Measurements from ENCODE around the gene CEACAM8. TPM values are rescaled to one million over a fixed set of nuclear protein-coding genes. Genes with fewer than 3 reads are reported as not detected.

CEACAM8 gene
- total and polyA plus RNA-seq, 2 donors (not counting 1 experiment from before 2014, with no cell fraction given): not detected

GRCh38 chr19:42635233-42635539, 40.5 kb upstream of the CEACAM8 start:
- no peaks in the 10 kb centered on the region for H3K9me3 Mint-ChIP-seq (ENCODE audit: insufficient read depth)

More at GRCh38 chr19:42635233-42635539, 40.5 kb upstream of the CEACAM8 start:
- CTCF ChIA-PET: interaction anchor here (0.8 to 2.1 kb wide), 4 partner anchors 9 to 69 kb away, joined by 3 to 5 read pairs (median 3); no protein-coding TSS in a partner anchor
- POLR2A ChIA-PET: no interaction called here
- ATAC-seq (ENCODE audit: low read depth) (no peak), DNase-seq (no peak)
- no peak overlapping the region for H3K27ac ChIP-seq (ENCODE audit: low read length in 2 of 2)
- TF ChIP-seq CTCF (IDR thresholded peaks at IDR 0.05): peak; percentile 42
- TF ChIP-seq EZH2 (IDR thresholded peaks at IDR 0.05; ENCODE audit: borderline replicate concordance, insufficient read depth, low read depth, low read length, poor library complexity, severe bottlenecking): no peak
- H3K36me3 ChIP-seq (replicated peaks in 1 of 2; ENCODE audit: control extremely low read depth in 1 of 2, control insufficient read depth in 1 of 2, extremely low read depth in 1 of 2, insufficient read depth in 2 of 2, low read length in 1 of 2): no peaks in the 10 kb centered on the region
- no peak overlapping the region for H3K4me3 ChIP-seq (ENCODE audit: control extremely low read depth in 1 of 5, extremely low read depth in 1 of 5, insufficient read depth in 1 of 5, low read depth in 2 of 5, low read length in 4 of 5)
- H2AFZ ChIP-seq (ENCODE audit: insufficient read depth, low read depth, low read length, poor library complexity, severe bottlenecking): no peak overlapping the region
- no peaks in the 10 kb centered on the region for H3K4me1 ChIP-seq (ENCODE audit: control insufficient read depth in 2 of 2, insufficient read depth in 2 of 2, low read length in 2 of 2)
- H3K4me3 Mint-ChIP-seq: no peak overlapping the region
- no peaks in the 10 kb centered on the region for H3K79me2 ChIP-seq (ENCODE audit: control insufficient read depth, insufficient read depth, low read length)
- H3K27ac Mint-ChIP-seq: no peak overlapping the region
- no peaks in the 10 kb centered on the region for H3K4me1 Mint-ChIP-seq
- peaks cover 0 to 13% (median 0%) of the 10 kb centered on the region in 4 experiments for H3K27me3 ChIP-seq (replicated peaks in 1 of 4; ENCODE audit: control extremely low read depth in 1 of 4, control insufficient read depth in 3 of 4, insufficient read depth in 4 of 4, low read length in 3 of 4)
- intact Hi-C loops (cut with micrococcal nuclease): no loop called here
- H3K9me3 ChIP-seq (ENCODE audit: control extremely low read depth in 1 of 3, control insufficient read depth in 2 of 3, insufficient read depth in 1 of 3, low read length in 2 of 3): peaks cover 0 to 13% (median 0%) of the 10 kb centered on the region in 3 donors
- H3K27me3 Mint-ChIP-seq: peaks cover 31% of the 10 kb centered on the region
- H3K9ac ChIP-seq (ENCODE audit: low read length): no peak overlapping the region
- WGBS (ENCODE audit: insufficient coverage): 85% methylated on average over 1 of the region's 1 CpG
- no peaks in the 10 kb centered on the region for H4K20me1 ChIP-seq (ENCODE audit: control insufficient read depth, insufficient read depth, low read length, poor library complexity, severe bottlenecking)
- no peak overlapping the region for H3K4me2 ChIP-seq (replicated peaks; ENCODE audit: low read depth, low read length, poor library complexity, severe bottlenecking)

Data from B cell (primary cell).